ENCODE measurements around the gene DNLZ. TPM values are rescaled to one million over a fixed set of nuclear protein-coding genes. Genes with fewer than 3 reads are reported as not detected.

The DNLZ gene
- total and polyA plus RNA-seq, 2 donors (not counting 1 experiment from before 2014, with no cell fraction given) = 23.0 to 42.0 TPM

DNA sequence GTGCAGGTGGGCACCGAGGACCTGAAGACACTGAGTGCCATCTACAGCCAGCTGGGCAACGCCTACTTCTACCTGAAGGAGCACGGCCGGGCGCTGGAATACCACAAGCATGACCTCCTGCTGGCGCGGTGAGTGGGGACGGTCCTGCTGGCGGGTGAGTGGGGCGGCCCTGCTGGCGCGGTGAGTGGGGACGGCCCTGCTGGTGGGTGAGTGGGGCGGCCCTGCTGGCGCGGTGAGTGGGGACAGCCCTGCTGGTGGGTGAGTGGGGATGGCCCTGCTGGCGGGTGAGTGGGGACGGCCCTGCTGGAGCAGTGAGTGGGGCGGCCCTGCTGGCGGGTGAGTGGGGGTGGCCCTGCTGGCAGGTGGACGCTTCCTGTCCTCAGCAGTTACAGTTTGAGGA lies 29.0 kb downstream of the DNLZ start:
- POLR2A ChIA-PET = no interaction called here
- 96% methylated on average over 21 of the region's 21 CpGs for WGBS (ENCODE audit: insufficient coverage)
- CTCF ChIA-PET = no interaction called here

DNA sequence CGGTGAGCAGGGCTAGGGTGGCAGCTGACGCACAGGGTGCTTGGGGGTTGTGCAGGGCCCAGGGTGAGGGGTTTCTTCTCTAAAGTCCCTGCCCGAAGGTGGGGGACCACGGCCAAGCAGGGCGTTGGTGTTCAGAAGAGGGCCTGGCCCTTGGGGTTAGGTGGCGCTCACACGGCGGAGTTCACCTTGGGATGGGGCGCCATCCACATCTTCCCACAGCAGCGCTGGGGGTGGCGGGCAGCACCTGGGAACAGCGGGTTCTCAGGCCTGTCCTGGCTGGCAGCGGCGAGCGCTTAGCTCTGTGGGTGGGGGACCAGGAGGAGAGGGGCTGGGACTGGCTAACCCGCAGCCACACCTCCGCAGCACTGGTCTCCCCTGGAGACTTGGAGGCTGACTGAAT lies 30.1 kb downstream of the DNLZ start:
- H3K9me3 Mint-ChIP-seq (ENCODE audit: insufficient read depth) = no peaks in the 10 kb centered on the region
- Histone ChIP-seq H3K9ac (ENCODE audit: low read length) (no peak overlapping the region), H3K27me3 (replicated peaks in 1 of 4; ENCODE audit: control extremely low read depth in 1 of 4, control insufficient read depth in 3 of 4, insufficient read depth in 4 of 4, low read length in 3 of 4) (peaks cover 0 to 8% (median 2%) of the 10 kb centered on the region in 4 experiments), H3K4me2 (replicated peaks; ENCODE audit: low read depth, low read length, poor library complexity, severe bottlenecking) (no peak overlapping the region), H3K27ac (ENCODE audit: low read length in 2 of 2) (no peak overlapping the region), H3K4me1 (ENCODE audit: control insufficient read depth in 2 of 2, insufficient read depth in 2 of 2, low read length in 2 of 2) (peaks cover 6% of the 10 kb centered on the region in 2 donors), H3K79me2 (ENCODE audit: control insufficient read depth, insufficient read depth, low read length) (peaks cover 12% of the 10 kb centered on the region), H4K20me1 (ENCODE audit: control insufficient read depth, insufficient read depth, low read length, poor library complexity, severe bottlenecking) (no peaks in the 10 kb centered on the region), H3K4me3 (ENCODE audit: control extremely low read depth in 1 of 5, extremely low read depth in 1 of 5, insufficient read depth in 1 of 5, low read depth in 2 of 5, low read length in 4 of 5) (no peak overlapping the region), H2AFZ (ENCODE audit: insufficient read depth, low read depth, low read length, poor library complexity, severe bottlenecking) (no peak overlapping the region), H3K36me3 (replicated peaks in 1 of 2; ENCODE audit: control extremely low read depth in 1 of 2, control insufficient read depth in 1 of 2, extremely low read depth in 1 of 2, insufficient read depth in 2 of 2, low read length in 1 of 2) (no peaks in the 10 kb centered on the region), H3K9me3 (ENCODE audit: control extremely low read depth in 1 of 3, control insufficient read depth in 2 of 3, insufficient read depth in 1 of 3, low read length in 2 of 3) (no peaks in the 10 kb centered on the region)
- intact Hi-C loops (cut with micrococcal nuclease) = no loop called here
- WGBS (ENCODE audit: insufficient coverage) = 97% methylated on average over 10 of the region's 17 CpGs
- H3K27me3 Mint-ChIP-seq = peaks cover 4% of the 10 kb centered on the region
- H3K4me3 Mint-ChIP-seq = no peak overlapping the region
- peaks cover 4% of the 10 kb centered on the region for H3K4me1 Mint-ChIP-seq
- POLR2A ChIA-PET = no interaction called here
- no peak overlapping the region for H3K27ac Mint-ChIP-seq
- no peak for TF ChIP-seq EZH2 (IDR thresholded peaks at IDR 0.05; ENCODE audit: borderline replicate concordance, insufficient read depth, low read depth, low read length, poor library complexity, severe bottlenecking)
- TF ChIP-seq, protein P1, sequence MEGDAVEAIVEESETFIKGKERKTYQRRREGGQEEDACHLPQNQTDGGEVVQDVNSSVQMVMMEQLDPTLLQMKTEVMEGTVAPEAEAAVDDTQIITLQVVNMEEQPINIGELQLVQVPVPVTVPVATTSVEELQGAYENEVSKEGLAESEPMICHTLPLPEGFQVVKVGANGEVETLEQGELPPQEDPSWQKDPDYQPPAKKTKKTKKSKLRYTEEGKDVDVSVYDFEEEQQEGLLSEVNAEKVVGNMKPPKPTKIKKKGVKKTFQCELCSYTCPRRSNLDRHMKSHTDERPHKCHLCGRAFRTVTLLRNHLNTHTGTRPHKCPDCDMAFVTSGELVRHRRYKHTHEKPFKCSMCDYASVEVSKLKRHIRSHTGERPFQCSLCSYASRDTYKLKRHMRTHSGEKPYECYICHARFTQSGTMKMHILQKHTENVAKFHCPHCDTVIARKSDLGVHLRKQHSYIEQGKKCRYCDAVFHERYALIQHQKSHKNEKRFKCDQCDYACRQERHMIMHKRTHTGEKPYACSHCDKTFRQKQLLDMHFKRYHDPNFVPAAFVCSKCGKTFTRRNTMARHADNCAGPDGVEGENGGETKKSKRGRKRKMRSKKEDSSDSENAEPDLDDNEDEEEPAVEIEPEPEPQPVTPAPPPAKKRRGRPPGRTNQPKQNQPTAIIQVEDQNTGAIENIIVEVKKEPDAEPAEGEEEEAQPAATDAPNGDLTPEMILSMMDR (IDR thresholded peaks at IDR 0.05) = no peak
- CTCF ChIA-PET = no interaction called here
- DNase-seq (no peak), ATAC-seq (ENCODE audit: low read depth) (no peak)

More for the DNA sequence above, 29.0 kb downstream of the DNLZ start:
- H3K4me1 ChIP-seq (ENCODE audit: control insufficient read depth in 2 of 2, insufficient read depth in 2 of 2, low read length in 2 of 2) = no peaks in the 10 kb centered on the region
- DNase-seq (no peak), ATAC-seq (ENCODE audit: low read depth) (no peak)
- H3K4me3 Mint-ChIP-seq = no peak overlapping the region
- no peaks in the 10 kb centered on the region for H3K36me3 ChIP-seq (replicated peaks in 1 of 2; ENCODE audit: control extremely low read depth in 1 of 2, control insufficient read depth in 1 of 2, extremely low read depth in 1 of 2, insufficient read depth in 2 of 2, low read length in 1 of 2)
- H3K9me3 Mint-ChIP-seq (ENCODE audit: insufficient read depth) = no peaks in the 10 kb centered on the region
- H3K4me1 Mint-ChIP-seq = peaks cover 3% of the 10 kb centered on the region
- H4K20me1 ChIP-seq (ENCODE audit: control insufficient read depth, insufficient read depth, low read length, poor library complexity, severe bottlenecking) = no peaks in the 10 kb centered on the region
- no peak overlapping the region for H2AFZ ChIP-seq (ENCODE audit: insufficient read depth, low read depth, low read length, poor library complexity, severe bottlenecking)
- no peaks in the 10 kb centered on the region for H3K27me3 Mint-ChIP-seq
- no peak overlapping the region for H3K9ac ChIP-seq (ENCODE audit: low read length)
- peaks cover 12% of the 10 kb centered on the region for H3K79me2 ChIP-seq (ENCODE audit: control insufficient read depth, insufficient read depth, low read length)
- H3K27ac Mint-ChIP-seq = no peak overlapping the region
- H3K27ac ChIP-seq (ENCODE audit: low read length in 2 of 2) = no peak overlapping the region
- H3K9me3 ChIP-seq (ENCODE audit: control extremely low read depth in 1 of 3, control insufficient read depth in 2 of 3, insufficient read depth in 1 of 3, low read length in 2 of 3) = no peaks in the 10 kb centered on the region
- TF ChIP-seq, protein P1 (IDR thresholded peaks at IDR 0.05) = no peak
- no peak for TF ChIP-seq EZH2 (IDR thresholded peaks at IDR 0.05; ENCODE audit: borderline replicate concordance, insufficient read depth, low read depth, low read length, poor library complexity, severe bottlenecking)
- H3K4me3 ChIP-seq (ENCODE audit: control extremely low read depth in 1 of 5, extremely low read depth in 1 of 5, insufficient read depth in 1 of 5, low read depth in 2 of 5, low read length in 4 of 5) = no peak overlapping the region
- H3K27me3 ChIP-seq (replicated peaks in 1 of 4; ENCODE audit: control extremely low read depth in 1 of 4, control insufficient read depth in 3 of 4, insufficient read depth in 4 of 4, low read length in 3 of 4) = peaks cover 0 to 4% (median 0%) of the 10 kb centered on the region in 4 experiments
- intact Hi-C loops (cut with micrococcal nuclease) = no loop called here
- no peak overlapping the region for H3K4me2 ChIP-seq (replicated peaks; ENCODE audit: low read depth, low read length, poor library complexity, severe bottlenecking)
